ENCODE measurements around the gene CUBN.

- TF ChIP-seq CTCF (IDR thresholded peaks at IDR 0.05) (no peak), JUN (IDR thresholded peaks at IDR 0.05) (no peak), HOXB13 (CRISPR knock-in tag; IDR thresholded peaks at IDR 0.05; ENCODE audit: low read depth) (no peak), MAX (IDR thresholded peaks at IDR 0.05) (no peak), SMC3 (IDR thresholded peaks at IDR 0.05) (no peak)
Observed at GRCh38 chr10:16848562-16849154, 281.0 kb downstream of the CUBN start.
